GM18951 (cell line): ENCODE measurements around the gene EVI5L.

ENCODE experiments used
- POLR2A ChIP-seq: IDR thresholded peaks from 4 replicates; pipeline ENCODE4 v1.6.1; 2011; ENCODE audit warnings: mild to moderate bottlenecking; ENCODE audit not compliant: insufficient read length, insufficient read depth; ENCODE audit errors: extremely low read depth
- in situ Hi-C: fragments of 300-500 bp; cut with MboI; formaldehyde crosslinking; loops from one replicate; pipeline ENCODE4 v1.12.0; 2022; ENCODE audit warnings: low sequenced_read_pairs, mixed read lengths, inconsistent platforms; ENCODE audit not compliant: unreplicated experiment

The EVI5L gene

GRCh38 chr19:7912144-7912696, 82.2 kb downstream of the EVI5L start:
- in situ Hi-C loops = no loop called here
- no peak for TF ChIP-seq POLR2A

DNA sequence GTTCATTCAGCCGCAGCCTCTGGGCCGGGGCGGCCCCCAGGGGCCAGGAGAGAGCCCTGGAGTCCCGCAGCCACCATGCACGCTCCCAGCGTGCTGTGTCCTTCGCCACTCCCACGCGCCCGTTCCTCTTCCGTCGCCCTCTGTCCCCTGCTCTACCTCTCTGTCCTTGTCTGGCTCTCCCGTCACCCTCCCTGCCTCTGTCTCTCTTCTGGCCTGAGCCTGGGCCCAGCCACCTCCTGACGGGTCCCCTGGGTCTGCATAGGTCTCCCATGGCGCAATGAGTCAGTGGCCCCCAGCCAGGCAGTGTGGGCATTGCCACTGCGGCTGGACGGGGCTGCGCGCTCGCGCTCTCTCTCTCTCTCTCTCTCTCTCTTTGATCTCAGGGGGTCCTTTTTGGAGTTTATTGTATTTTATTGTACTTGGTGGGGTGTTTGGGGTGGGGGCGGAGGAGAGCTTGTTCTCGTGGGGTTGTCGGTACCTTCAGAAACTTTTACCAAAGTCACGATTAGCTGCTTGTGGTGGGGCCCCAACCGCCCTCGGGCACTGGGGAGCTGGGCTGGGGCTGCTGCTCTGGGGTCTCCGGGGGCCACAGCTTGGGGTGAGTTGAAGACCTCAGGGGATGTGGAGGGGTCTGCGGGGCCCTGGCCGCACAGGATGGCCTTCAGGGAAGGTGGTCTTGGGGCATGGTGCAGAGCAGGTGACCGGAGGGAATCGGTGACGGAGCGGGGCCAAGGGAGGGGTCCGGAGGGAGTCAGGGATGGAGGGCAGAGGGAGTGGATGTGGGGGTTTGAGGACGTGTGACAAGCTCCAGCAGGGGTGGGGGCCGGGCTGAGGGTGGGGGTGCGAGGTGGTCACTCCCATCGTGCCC, 82.9 kb downstream of the EVI5L start:
- in situ Hi-C loops = no loop called here

GRCh38 chr19:7913652-7914051, 83.6 kb downstream of the EVI5L start:
- TF ChIP-seq POLR2A = no peak
- in situ Hi-C loops = no loop called here

More for the DNA sequence above, 82.9 kb downstream of the EVI5L start:
- TF ChIP-seq POLR2A = no peak

DNA sequence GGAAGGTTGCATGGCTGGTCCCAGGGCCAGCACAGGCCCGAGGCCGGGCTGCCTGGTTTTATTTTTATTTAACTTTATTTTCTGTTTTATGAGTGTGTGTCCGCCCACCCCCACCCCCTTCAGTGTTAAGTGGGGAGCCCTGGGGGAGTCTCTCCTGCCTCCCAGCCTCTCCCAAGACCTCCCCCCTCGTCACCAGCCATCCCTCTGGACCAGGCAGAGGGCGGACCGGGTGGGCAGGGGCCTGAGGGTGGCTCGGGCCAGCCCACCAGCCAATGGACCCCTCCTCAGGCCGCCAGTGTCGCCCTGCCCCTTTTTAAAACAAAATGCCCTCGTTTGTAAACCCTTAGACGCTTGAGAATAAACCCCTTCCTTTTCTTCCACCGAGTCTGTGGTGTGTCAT, 84.1 kb downstream of the EVI5L start:
- in situ Hi-C loops = no loop called here
- TF ChIP-seq POLR2A = no peak
